GM19397 (cell line): ENCODE measurements around the gene ANO1.

ENCODE experiments used
- ATAC-seq: cut with Tn5 transposase; IDR thresholded peaks from one replicate; pipeline ENCODE4 v1.9.1; 2021; ENCODE audit warnings: mild to moderate bottlenecking, moderate library complexity; ENCODE audit not compliant: unreplicated experiment

The ANO1 gene

DNA sequence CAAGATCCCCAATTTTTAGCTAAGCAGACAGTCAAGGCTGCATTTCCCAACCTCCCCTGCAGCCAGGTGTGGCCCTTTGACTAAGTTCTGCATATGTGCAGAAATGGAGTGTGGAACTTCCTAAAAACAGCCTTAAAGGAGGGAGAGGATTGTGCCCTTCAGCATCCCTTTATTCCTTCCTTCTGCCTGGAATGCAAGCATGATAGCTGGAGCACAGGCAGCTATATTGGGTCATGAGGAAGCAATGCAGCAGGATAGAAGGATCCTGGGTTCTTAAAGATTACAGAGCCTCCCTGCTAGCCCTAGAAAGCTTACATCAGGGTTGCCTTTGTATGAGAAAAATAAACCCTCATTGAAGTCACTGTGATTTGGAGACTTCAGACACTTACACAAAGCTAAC is 154.9 kb downstream of the ANO1 start:
- ATAC-seq = no peak

DNA sequence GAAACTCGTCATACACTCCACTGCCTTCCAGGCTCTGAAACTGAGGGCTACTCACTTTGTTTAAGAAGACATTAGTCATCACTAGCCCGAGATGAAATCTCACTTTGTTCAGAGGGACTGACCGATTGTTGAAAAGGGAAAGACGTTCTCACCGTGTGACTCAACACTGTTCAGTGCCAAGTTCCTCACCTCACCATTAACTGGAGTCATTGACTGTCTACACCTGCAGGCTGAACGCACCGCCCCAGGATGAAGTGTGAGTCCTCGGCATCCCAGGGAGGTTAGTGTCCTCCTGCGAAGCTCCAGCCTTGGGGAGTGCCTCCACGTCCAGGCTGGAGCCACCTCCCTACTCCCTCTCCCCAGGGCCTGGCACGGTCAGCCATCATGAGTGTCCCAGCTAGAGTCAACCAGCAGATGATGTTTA is 155.4 kb downstream of the ANO1 start:
- no peak for ATAC-seq

DNA sequence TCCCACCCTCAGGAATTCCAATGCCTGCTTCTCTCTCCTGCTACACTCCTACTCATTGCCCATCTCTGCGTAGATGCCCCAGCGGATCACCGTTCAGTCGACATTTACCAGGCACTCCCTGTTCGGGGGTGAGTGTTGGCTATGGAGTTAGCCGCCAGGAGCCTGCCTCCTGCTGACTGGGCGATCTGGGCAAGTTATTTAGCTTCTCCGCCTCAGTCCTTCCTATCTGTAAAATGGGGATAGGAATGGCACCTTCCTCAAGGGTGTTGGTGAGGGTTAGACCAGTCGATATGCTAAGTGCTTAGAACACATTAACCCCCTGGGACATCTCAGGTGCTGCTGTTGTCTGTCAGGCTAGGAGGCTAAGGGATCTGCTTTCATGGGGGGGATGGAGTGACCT is 155.8 kb downstream of the ANO1 start:
- ATAC-seq = no peak
